Osteoblast (primary cell): ENCODE data around the gene SPOP. TPM values are rescaled to one million over a fixed set of nuclear protein-coding genes. Genes with fewer than 3 reads are reported as not detected.

ENCODE experiments used
- DNase-seq: peaks from one replicate; pipeline ENCODE4 v3.0.0; 2011; ENCODE audit warnings: low spot score, mixed read lengths; ENCODE audit not compliant: insufficient read length; ENCODE audit errors: missing footprints
- H2AFZ ChIP-seq: 2 replicates; pipeline ENCODE4 v1.6.0; 2011; ENCODE audit warnings: mild to moderate bottlenecking, low read length
- H3K27ac ChIP-seq: 2 replicates; pipeline ENCODE4 v1.5.1; 2011; ENCODE audit warnings: mild to moderate bottlenecking, low read depth, low read length, moderate library complexity
- H3K27me3 ChIP-seq: 2 replicates; pipeline ENCODE4 v1.6.0; 2012; ENCODE audit warnings: mild to moderate bottlenecking, control low read depth, inconsistent platforms, low read length, moderate library complexity; ENCODE audit not compliant: insufficient read depth
- H3K36me3 ChIP-seq: 2 replicates; pipeline ENCODE4 v1.5.1; 2011; ENCODE audit warnings: mild to moderate bottlenecking, low read length, control low read depth, moderate library complexity; ENCODE audit not compliant: insufficient read depth
- H3K4me1 ChIP-seq: 2 replicates; pipeline ENCODE4 v1.5.1; 2011; ENCODE audit warnings: mild to moderate bottlenecking, low read length, control low read depth, moderate library complexity; ENCODE audit not compliant: insufficient read depth
- H3K4me2 ChIP-seq: 2 replicates; pipeline ENCODE4 v1.6.0; 2011; ENCODE audit warnings: mild to moderate bottlenecking, low read length; ENCODE audit not compliant: insufficient read depth
- H3K4me3 ChIP-seq: fragments of 200-600 bp; sonication (generic); 3 replicates; pipeline ENCODE4 v1.5.1; 2012; ENCODE audit warnings: mild to moderate bottlenecking, low read length, inconsistent platforms; ENCODE audit not compliant: insufficient read depth
- H3K79me2 ChIP-seq: 2 replicates; pipeline ENCODE4 v1.6.0; 2012; ENCODE audit warnings: mild to moderate bottlenecking, low read length, control low read depth, inconsistent platforms; ENCODE audit not compliant: insufficient read depth
- H3K9me3 ChIP-seq: 2 replicates; pipeline ENCODE4 v1.5.1; 2011; ENCODE audit warnings: low read depth, low read length, control low read depth
- H4K20me1 ChIP-seq: 2 replicates; pipeline ENCODE4 v1.6.0; 2012; ENCODE audit warnings: mild to moderate bottlenecking, low read length, control low read depth; ENCODE audit not compliant: insufficient read depth
- CTCF ChIP-seq: IDR thresholded peaks from 2 replicates; pipeline ENCODE4 v1.5.1; 2011; ENCODE audit warnings: mild to moderate bottlenecking, low read depth, low read length, moderate library complexity; ENCODE audit errors: extremely low read depth
- total RNA-seq: library from RNA; depleted of rRNA; stranded (reverse); fragments of >200 nt; gene quantifications from 2 replicates; pipeline ENCODE4 v1.2.3, GENCODE V29; 2012

SPOP gene
- total RNA-seq, 1 donor, result 55.7 TPM

GRCh38 chr17:49629447-49629846 is 48.5 kb downstream of the SPOP start:
- DNase-seq, result no peak
- no peak overlapping the region for H3K4me3 ChIP-seq
- peaks cover 65% of the 10 kb centered on the region for H3K79me2 ChIP-seq

DNA sequence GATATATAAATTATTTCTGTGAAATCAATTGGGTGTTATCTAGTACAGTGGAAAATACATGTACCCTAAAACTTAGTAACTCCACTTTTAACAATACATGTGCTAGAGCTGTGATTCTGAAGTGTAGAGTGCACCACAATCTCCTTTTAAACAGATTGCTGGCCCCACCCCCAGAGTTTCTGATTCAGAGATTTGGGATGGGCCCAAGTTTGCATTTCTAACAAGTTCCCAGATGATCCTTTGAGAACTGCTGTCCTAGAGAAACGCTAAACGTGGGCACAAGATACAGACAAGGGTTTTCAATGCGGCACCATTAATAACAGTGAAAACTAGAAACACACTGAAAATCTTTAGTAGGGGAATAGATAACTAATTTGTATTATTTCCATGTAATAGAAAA is 53.0 kb downstream of the SPOP start:
- H3K27ac ChIP-seq, result no peak overlapping the region
- no peak overlapping the region for H3K4me3 ChIP-seq
- H3K27me3 ChIP-seq, result no peaks in the 10 kb centered on the region
- no peaks in the 10 kb centered on the region for H3K9me3 ChIP-seq
- peaks cover 24% of the 10 kb centered on the region for H3K4me1 ChIP-seq
- peaks cover 22% of the 10 kb centered on the region for H3K36me3 ChIP-seq
- DNase-seq, result peak; percentile 63
- peaks cover 57% of the 10 kb centered on the region for H3K79me2 ChIP-seq
- TF ChIP-seq CTCF, result no peak
- no peak overlapping the region for H3K4me2 ChIP-seq
- no peak overlapping the region for H2AFZ ChIP-seq
- peaks cover 14% of the 10 kb centered on the region for H4K20me1 ChIP-seq

More at GRCh38 chr17:49629447-49629846, 48.5 kb downstream of the SPOP start:
- Histone ChIP-seq H3K27ac (no peak overlapping the region), H3K27me3 (no peaks in the 10 kb centered on the region), H2AFZ (no peak overlapping the region), H3K4me2 (no peak overlapping the region), H4K20me1 (peaks cover 10% of the 10 kb centered on the region), H3K9me3 (no peaks in the 10 kb centered on the region), H3K36me3 (no peaks in the 10 kb centered on the region), H3K4me1 (peaks cover 35% of the 10 kb centered on the region)
- TF ChIP-seq CTCF, result no peak

DNA sequence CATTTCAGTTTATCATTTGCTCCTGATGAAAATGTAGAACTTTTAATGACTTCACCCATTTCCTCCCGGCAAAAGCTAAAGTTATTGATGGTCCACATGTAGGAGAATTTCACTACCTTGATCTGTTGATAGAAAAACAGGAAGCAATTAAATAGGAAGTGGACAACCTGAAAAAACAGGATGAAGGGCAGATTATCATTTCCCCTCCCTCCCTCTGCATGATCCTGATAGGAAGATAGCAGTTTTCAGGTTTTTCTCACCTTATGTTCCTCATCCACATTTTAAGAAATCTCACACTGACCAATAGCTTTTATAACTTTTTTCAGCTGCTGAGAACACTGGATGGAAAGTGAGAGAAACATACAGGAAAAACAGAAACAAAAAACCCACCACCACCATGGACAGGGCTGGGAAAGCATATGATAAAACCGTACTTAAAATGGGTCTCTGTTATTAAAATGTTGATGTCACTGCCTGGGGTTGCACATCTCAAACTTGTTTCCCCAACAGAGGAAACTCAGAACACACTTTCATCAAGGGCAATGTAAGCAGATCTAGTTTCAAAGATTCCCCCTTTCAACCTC is 55.9 kb downstream of the SPOP start:
- Histone ChIP-seq H3K4me1 (peaks cover 23% of the 10 kb centered on the region), H3K9me3 (no peaks in the 10 kb centered on the region), H4K20me1 (peaks cover 13% of the 10 kb centered on the region), H3K4me3 (no peak overlapping the region), H2AFZ (no peak overlapping the region), H3K4me2 (no peak overlapping the region), H3K36me3 (peaks cover 36% of the 10 kb centered on the region), H3K79me2 (peaks cover 32% of the 10 kb centered on the region), H3K27me3 (no peaks in the 10 kb centered on the region), H3K27ac (no peak overlapping the region)
- TF ChIP-seq CTCF, result no peak
- DNase-seq, result no peak

DNA sequence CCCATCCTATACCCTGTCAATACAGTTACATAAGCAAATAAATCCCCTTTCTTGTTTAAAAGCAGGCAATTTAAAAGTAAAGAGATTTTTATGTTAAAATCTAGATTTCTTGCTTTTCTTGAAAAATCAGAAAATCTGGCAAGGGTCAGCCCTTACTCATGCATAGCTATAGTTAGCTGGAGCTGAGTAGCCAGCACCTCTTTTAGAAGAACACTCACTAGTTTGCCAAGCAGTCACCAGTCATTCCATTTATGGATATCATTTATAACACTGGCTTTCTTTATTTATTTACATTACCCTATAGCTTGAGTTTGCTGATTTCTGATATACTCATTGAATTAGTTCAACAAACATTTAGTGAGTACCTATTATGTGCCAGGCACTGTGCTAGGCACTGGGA is 56.5 kb downstream of the SPOP start:
- no peaks in the 10 kb centered on the region for H3K27me3 ChIP-seq
- no peak overlapping the region for H2AFZ ChIP-seq
- peaks cover 16% of the 10 kb centered on the region for H4K20me1 ChIP-seq
- no peak overlapping the region for H3K4me2 ChIP-seq
- peaks cover 36% of the 10 kb centered on the region for H3K36me3 ChIP-seq
- H3K79me2 ChIP-seq, result peaks cover 28% of the 10 kb centered on the region
- no peak overlapping the region for H3K27ac ChIP-seq
- H3K4me1 ChIP-seq, result peaks cover 28% of the 10 kb centered on the region
- no peaks in the 10 kb centered on the region for H3K9me3 ChIP-seq
- no peak for TF ChIP-seq CTCF
- no peak overlapping the region for H3K4me3 ChIP-seq
- no peak for DNase-seq
